Measurements from ENCODE around the gene INPP5A. TPM values are rescaled to one million over a fixed set of nuclear protein-coding genes. Genes with fewer than 3 reads are reported as not detected.
"Not testable (repeated sequence)": the region's sequence is repeated elsewhere in the genome, so short reads cannot be mapped to it uniquely, and the experiment has no call there.

Gene INPP5A
- total and polyA plus RNA-seq, 5 donors, result 60.0 to 116 (median 97.8) TPM

DNA sequence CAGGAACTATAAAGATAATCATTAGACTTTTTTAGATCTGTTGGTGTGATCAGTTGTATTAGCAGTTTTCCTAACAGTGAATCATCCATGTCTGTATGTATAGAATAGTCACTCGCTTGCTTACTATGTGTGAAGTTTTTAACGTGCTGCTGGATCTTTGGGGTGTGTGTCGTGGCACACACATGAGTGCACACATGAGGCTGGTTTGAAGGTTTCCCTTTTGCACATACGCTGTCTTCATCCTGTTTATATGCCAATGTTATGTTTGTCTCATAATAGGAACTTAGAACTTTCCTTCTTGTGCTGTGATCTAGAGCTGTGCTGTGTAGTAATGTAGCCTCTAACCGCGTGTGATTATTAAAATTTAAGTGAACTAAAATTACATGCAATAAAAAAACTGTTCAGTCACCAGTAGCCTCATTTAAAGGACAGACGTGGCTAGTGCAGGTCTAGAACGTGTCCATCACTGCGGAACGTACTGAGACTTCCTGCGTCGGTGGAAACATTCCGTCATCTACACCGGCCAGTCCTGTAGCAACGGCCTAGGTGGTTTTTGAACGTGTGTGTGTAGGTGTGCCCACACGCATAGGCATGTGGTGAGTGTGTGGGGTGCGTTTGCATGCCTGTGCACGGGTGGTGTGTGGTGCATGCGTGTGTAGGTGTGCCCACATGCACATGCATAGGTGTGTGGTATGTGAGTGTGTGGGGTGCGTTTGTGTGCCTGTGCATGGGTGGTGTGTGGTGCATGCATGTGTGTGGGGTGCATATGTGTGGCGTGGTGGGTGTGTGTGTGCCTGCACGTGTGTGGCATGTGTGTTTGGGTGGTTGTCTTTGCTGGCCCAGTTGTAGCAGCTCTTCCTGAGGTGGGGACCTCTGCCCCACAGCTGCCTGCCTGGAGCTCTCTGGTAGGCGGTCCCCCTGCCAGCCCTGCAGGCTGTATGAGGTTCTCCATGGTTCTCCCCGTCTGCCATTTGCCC lies 56.6 kb downstream of the INPP5A start:
- Histone ChIP-seq H3K9me3 (ENCODE audit: control insufficient read depth, low read length) (no peaks in the 10 kb centered on the region), H3K27ac (ENCODE audit: low read length) (no peak overlapping the region), H3K4me3 (ENCODE audit: low read length) (no peak overlapping the region), H3K4me1 (ENCODE audit: control insufficient read depth, insufficient read depth, low read length) (peaks cover 17% of the 10 kb centered on the region), H3K27me3 (ENCODE audit: control insufficient read depth, insufficient read depth) (no peaks in the 10 kb centered on the region)
- no peak for DNase-seq
- intact Hi-C loops (cut with DNase I), result no loop called here
- no peak for ATAC-seq
- WGBS, result 78% methylated on average over 25 of the region's 25 CpGs

DNA sequence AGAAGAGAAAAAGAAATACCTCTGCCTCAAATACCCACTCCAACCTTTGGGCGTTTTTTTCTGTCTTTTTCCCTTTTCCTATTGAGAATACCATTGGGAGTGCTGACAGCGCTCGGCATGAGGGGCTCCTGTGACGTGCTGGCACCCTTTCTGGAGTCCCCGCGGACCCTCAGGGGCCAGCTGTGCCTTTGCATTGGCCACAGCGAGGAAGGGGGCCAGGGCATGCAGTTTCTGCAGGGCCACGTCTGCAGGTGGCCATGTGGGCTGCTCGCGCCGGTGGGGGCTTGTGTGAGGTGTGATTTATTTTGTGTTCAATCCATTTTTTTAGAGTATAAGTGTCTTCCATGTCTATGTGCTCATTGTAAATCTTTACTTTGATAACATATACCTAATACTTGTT lies 57.4 kb downstream of the INPP5A start:
- Histone ChIP-seq H3K4me1 (ENCODE audit: control insufficient read depth, insufficient read depth, low read length) (peaks cover 10% of the 10 kb centered on the region), H3K9me3 (ENCODE audit: control insufficient read depth, low read length) (no peaks in the 10 kb centered on the region), H3K27me3 (ENCODE audit: control insufficient read depth, insufficient read depth) (no peaks in the 10 kb centered on the region), H3K27ac (ENCODE audit: low read length) (no peak overlapping the region), H3K4me3 (ENCODE audit: low read length) (no peak overlapping the region)
- intact Hi-C loops (cut with DNase I), result no loop called here
- WGBS, result 88% methylated on average over 11 of the region's 11 CpGs
- DNase-seq (no peak), ATAC-seq (no peak)

DNA sequence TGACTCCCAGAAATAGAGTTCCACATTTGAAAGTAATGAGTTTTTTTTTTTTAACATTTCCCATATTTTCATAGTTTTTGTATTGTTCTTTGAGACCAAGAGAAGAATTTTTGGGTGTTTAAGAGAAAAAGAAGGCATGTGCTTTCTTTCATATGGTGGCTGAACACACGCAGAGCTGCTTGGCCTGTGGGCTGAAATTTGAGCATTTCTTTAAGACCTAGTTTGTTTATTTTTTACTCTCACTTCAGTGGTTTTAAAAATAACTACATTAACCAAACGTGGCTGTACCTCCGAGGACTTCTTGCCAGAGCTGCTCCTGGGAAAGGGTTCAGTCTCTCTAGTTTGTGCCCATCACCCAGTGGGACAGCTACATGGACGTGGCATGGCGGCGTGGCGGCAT lies 58.3 kb downstream of the INPP5A start:
- Histone ChIP-seq H3K27ac (ENCODE audit: low read length) (no peak overlapping the region), H3K4me3 (ENCODE audit: low read length) (no peak overlapping the region), H3K9me3 (ENCODE audit: control insufficient read depth, low read length) (no peaks in the 10 kb centered on the region), H3K27me3 (ENCODE audit: control insufficient read depth, insufficient read depth) (no peaks in the 10 kb centered on the region), H3K4me1 (ENCODE audit: control insufficient read depth, insufficient read depth, low read length) (peaks cover 7% of the 10 kb centered on the region)
- ATAC-seq, result no peak
- WGBS, result 75% methylated on average over 7 of the region's 7 CpGs
- no peak for DNase-seq
- intact Hi-C loops (cut with DNase I), result no loop called here

DNA sequence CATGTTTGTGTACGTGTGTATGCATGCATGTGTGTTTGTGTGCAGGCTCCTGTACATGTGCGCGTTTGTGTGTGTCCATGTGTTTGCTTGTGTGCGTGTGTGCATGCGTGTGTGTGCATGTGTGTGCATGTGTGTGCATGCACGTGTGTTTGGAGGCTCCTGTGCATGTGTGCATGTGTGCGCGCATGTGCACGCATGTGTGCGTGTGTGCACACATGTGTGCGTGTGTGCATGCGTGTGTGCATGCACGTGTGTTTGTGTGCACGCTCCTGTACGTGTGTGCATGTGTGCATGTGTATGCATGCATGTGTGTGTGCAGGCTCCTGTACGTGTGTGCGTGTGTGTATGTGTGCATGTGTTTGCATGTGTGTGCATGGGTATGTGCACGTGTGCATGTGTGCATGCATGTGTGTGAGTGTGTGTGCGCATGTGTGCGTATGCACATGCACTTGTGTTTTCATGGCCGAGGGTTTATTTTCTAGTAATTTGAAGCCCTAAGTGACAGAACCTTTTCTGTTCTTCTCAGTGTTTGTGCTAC lies 59.2 kb downstream of the INPP5A start:
- no peaks in the 10 kb centered on the region for H3K27me3 ChIP-seq (ENCODE audit: control insufficient read depth, insufficient read depth)
- WGBS, result 90% methylated on average over 21 of the region's 21 CpGs
- intact Hi-C loops (cut with DNase I), result no loop called here
- DNase-seq (no peak), ATAC-seq (no peak)
- H3K27ac ChIP-seq (ENCODE audit: low read length), result no peak overlapping the region
- no peaks in the 10 kb centered on the region for H3K9me3 ChIP-seq (ENCODE audit: control insufficient read depth, low read length)
- H3K4me3 ChIP-seq (ENCODE audit: low read length), result no peak overlapping the region
- peaks cover 2% of the 10 kb centered on the region for H3K4me1 ChIP-seq (ENCODE audit: control insufficient read depth, insufficient read depth, low read length)

DNA sequence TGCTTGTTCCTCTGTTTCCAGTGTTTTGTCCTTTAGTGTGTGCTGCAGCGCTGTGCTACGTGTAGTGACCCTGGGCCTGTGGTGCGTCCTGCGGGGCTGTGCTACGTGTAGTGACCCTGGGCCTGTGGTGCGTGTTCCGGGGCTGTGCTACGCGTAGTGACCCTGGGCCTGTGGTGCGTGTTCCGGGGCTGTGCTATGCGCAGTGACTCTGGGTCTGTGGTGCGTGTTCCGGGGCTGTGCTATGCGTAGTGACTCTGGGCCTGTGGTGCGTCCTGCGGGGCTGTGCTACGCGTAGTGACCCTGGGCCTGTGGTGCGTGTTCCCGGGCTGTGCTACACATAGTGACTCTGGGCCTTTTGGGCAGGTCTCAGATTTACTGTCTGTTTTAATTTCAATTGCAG lies 60.1 kb downstream of the INPP5A start:
- 97% methylated on average over 21 of the region's 21 CpGs for WGBS
- no peaks in the 10 kb centered on the region for H3K27me3 ChIP-seq (ENCODE audit: control insufficient read depth, insufficient read depth)
- no peak overlapping the region for H3K4me3 ChIP-seq (ENCODE audit: low read length)
- DNase-seq (no peak), ATAC-seq (no peak)
- no peak overlapping the region for H3K27ac ChIP-seq (ENCODE audit: low read length)
- no peaks in the 10 kb centered on the region for H3K9me3 ChIP-seq (ENCODE audit: control insufficient read depth, low read length)
- intact Hi-C loops (cut with DNase I), result no loop called here
- H3K4me1 ChIP-seq (ENCODE audit: control insufficient read depth, insufficient read depth, low read length), result peaks cover 2% of the 10 kb centered on the region

DNA sequence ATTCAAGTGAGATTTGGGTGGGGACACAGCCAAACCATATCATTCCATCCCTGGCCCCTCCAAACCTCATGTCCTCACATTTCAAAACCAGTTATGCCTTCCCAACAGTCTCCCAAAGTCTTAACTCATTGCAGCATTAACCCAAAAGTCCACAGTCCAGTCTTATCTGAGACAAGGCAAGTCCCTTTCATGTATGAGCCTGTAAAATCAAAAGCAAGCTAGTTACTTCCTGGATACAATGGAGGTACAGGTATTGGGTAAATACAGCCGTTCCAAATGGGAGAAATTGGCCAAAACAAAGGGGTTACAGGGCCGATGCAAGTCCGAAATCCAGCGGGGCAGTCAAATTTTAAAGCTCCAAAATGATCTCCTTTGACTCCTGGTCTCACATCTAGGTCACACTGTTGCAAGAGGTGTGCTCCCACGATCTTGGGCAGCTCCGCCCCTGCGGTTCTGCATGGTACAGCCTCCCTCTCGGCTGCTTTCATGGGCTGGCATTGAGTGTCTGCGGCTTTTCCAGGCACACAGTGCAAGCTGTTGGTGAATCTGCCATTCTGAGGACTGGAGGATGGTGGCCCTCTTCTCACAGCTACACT lies 61.5 kb downstream of the INPP5A start:
- intact Hi-C loops (cut with DNase I); H3K9me3 ChIP-seq (ENCODE audit: control insufficient read depth, low read length); H3K27ac ChIP-seq (ENCODE audit: low read length); H3K4me3 ChIP-seq (ENCODE audit: low read length); H3K27me3 ChIP-seq (ENCODE audit: control insufficient read depth, insufficient read depth); ATAC-seq; DNase-seq; H3K4me1 ChIP-seq (ENCODE audit: control insufficient read depth, insufficient read depth, low read length): not testable (repeated sequence)
- 95% methylated on average over 9 of the region's 9 CpGs for WGBS

DNA sequence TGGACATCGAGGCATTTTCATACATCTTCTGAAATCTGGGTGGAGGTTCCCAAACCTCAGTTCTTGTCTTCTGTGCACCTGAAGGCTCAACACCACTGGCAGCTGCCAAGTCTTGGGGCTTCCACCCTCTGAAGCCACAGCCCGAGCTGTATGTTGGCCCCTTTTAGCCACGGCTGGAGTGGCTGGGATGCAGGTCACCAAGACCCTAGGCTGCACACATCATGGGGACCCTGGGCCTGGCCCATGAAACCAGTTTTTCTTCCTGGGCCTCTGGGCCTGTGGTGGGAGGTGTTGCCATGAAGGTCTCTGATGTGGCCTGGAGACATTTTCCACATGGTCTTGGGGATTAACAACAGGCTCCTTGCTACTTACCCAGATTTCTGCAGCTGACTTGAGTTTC lies 62.1 kb downstream of the INPP5A start:
- no peak overlapping the region for H3K4me3 ChIP-seq (ENCODE audit: low read length)
- ATAC-seq, result no peak
- WGBS, result over 99% methylated on average over 3 of the region's 3 CpGs
- intact Hi-C loops (cut with DNase I), result no loop called here
- no peaks in the 10 kb centered on the region for H3K27me3 ChIP-seq (ENCODE audit: control insufficient read depth, insufficient read depth)
- H3K4me1 ChIP-seq (ENCODE audit: control insufficient read depth, insufficient read depth, low read length), result no peaks in the 10 kb centered on the region
- no peaks in the 10 kb centered on the region for H3K9me3 ChIP-seq (ENCODE audit: control insufficient read depth, low read length)
- DNase-seq, result no peak
- H3K27ac ChIP-seq (ENCODE audit: low read length), result no peak overlapping the region

DNA sequence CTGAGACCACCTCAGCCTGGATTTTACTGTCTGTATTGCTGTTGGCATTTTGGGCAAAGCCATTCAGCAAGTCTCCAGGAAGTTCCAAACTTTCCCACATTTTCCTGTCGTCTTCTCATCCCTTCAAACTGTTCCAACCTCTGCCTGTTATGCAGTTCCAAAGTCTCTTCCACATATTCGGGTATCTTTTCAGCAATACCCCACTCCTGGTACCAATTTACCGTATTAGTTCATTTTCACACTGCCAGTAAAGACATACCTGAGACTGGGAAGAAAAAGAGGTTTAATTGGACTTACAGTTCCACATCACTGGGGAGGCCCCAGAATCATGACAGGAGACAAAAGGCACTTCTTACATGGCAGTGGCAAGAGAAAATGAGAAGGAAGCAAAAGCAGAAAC lies 62.8 kb downstream of the INPP5A start:
- no peak overlapping the region for H3K4me3 ChIP-seq (ENCODE audit: low read length)
- 97% methylated on average over 3 of the region's 3 CpGs for WGBS
- intact Hi-C loops (cut with DNase I), result no loop called here
- DNase-seq, result no peak
- H3K9me3 ChIP-seq (ENCODE audit: control insufficient read depth, low read length), result no peaks in the 10 kb centered on the region
- ATAC-seq, result no peak
- no peaks in the 10 kb centered on the region for H3K4me1 ChIP-seq (ENCODE audit: control insufficient read depth, insufficient read depth, low read length)
- H3K27me3 ChIP-seq (ENCODE audit: control insufficient read depth, insufficient read depth), result no peaks in the 10 kb centered on the region
- no peak overlapping the region for H3K27ac ChIP-seq (ENCODE audit: low read length)

DNA sequence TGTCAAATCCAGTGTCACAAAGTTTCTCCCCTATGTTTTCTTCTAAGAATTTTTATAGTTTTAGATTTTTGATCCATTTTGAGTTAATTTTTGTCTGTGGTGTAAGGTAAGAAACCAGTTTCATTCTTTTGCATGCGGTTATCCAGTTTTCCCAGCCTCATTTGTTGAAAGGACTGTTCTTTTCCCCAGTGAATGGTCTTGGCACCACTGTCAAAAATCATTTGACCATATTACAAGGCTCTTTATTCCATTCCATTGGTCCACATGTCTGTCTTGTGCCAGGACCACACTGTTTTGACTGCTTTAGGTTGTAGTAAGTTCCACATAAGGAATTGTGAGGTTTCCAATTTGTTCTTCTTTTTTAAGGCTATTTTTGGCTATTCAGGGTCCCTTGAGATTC lies 64.0 kb downstream of the INPP5A start:
- H3K4me1 ChIP-seq (ENCODE audit: control insufficient read depth, insufficient read depth, low read length), result no peaks in the 10 kb centered on the region

DNA sequence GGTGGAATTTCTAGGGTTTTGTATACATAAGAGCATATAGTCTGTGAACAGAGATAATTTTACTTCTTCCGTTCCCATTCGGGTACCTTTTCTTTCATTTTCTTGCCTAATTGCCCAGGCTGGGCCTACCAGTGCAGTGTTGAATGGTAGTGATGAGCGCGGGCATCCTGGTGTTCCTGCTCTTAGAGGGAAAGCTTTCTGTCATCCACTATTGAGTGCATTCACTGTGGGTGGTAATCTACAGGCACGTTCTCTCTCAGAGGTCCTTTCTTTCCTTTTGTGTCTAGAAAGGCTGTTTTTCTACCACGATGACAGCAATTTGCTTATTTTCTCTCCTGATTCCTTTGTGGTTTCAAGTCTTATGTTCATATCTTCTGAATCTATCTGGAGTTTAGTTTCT lies 65.0 kb downstream of the INPP5A start:
- Histone ChIP-seq H3K9me3 (ENCODE audit: control insufficient read depth, low read length) (no peaks in the 10 kb centered on the region), H3K4me3 (ENCODE audit: low read length) (no peak overlapping the region), H3K27ac (ENCODE audit: low read length) (no peak overlapping the region), H3K27me3 (ENCODE audit: control insufficient read depth, insufficient read depth) (no peaks in the 10 kb centered on the region), H3K4me1 (ENCODE audit: control insufficient read depth, insufficient read depth, low read length) (peaks cover 2% of the 10 kb centered on the region)
- ATAC-seq, result no peak
- intact Hi-C loops (cut with DNase I), result no loop called here
- no peak for DNase-seq
- 94% methylated on average over 6 of the region's 6 CpGs for WGBS

More for the DNA sequence above, 64.0 kb downstream of the INPP5A start:
- intact Hi-C loops (cut with DNase I), result no loop called here
- 71% methylated on average over 1 of the region's 1 CpG for WGBS
- no peak for ATAC-seq
- no peak for DNase-seq
- Histone ChIP-seq H3K4me3 (ENCODE audit: low read length) (no peak overlapping the region), H3K27me3 (ENCODE audit: control insufficient read depth, insufficient read depth) (no peaks in the 10 kb centered on the region), H3K9me3 (ENCODE audit: control insufficient read depth, low read length) (no peaks in the 10 kb centered on the region), H3K27ac (ENCODE audit: low read length) (no peak overlapping the region)

DNA sequence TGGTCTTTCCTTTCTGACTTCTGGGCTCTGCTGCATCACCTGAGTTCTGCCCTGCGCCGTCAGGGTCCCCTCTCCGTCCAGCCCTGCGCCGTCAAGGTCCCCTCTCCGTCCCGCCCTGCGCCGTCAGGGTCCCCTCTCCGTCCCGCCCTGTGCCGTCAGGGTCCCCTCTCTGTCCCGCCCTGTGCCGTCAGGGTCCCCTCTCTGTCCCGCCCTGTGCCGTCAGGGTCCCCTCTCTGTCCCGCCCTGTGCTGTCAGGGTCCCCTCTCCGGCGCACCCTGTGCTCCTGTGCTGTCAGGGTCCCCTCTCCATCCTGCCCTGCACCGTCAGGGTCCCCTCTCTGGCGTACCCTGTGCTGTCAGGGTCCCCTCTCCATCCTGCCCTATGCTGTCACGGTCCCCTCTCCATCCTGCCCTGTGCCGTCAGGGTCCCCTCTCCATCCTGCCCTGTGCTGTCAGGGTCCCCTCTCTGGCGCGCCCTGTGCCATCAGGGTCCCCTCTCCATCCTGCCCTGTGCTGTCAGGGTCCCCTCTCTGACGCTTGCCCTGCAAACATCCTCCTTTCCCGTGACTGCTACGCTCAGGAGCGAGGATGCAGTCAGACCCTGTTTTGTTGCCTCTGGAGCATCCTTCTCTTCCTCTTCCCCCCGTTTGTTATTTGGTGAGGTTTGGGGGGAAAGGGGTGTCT lies 66.4 kb downstream of the INPP5A start:
- intact Hi-C loops (cut with DNase I), result no loop called here
- no peak overlapping the region for H3K4me3 ChIP-seq (ENCODE audit: low read length)
- DNase-seq (no peak), ATAC-seq (no peak)
- no peaks in the 10 kb centered on the region for H3K27me3 ChIP-seq (ENCODE audit: control insufficient read depth, insufficient read depth)
- 97% methylated on average over 30 of the region's 30 CpGs for WGBS
- H3K27ac ChIP-seq (ENCODE audit: low read length), result no peak overlapping the region
- H3K9me3 ChIP-seq (ENCODE audit: control insufficient read depth, low read length), result no peaks in the 10 kb centered on the region
- H3K4me1 ChIP-seq (ENCODE audit: control insufficient read depth, insufficient read depth, low read length), result peaks cover 2% of the 10 kb centered on the region
